ENCODE data around the gene JAZF1.
A peak's percentile ranks its signal among the peaks of the same experiment; 100 is the strongest.

Gene JAZF1

GRCh38 chr7:27793780-27794179, 386.8 kb downstream of the JAZF1 start:
- no peak for DNase-seq

- no peak for DNase-seq
Measured at GRCh38 chr7:27788437-27788836, 392.2 kb downstream of the JAZF1 start.

- DNase-seq, result peak; percentile 61
Measured at GRCh38 chr7:27784399-27785053, 396.1 kb downstream of the JAZF1 start.

GRCh38 chr7:27782849-27783248, 397.7 kb downstream of the JAZF1 start:
- DNase-seq, result no peak

GRCh38 chr7:27781188-27781587, 399.4 kb downstream of the JAZF1 start:
- no peak for DNase-seq
